Measurements from ENCODE around the gene PRELID1.

Gene PRELID1

GRCh38 chr5:177325868-177326381 is 22.3 kb downstream of the PRELID1 start:
- FAIRE-seq (no peak), DNase-seq (ENCODE audit: insufficient read length, low spot score) (no peak)
- TF ChIP-seq, protein P1, sequence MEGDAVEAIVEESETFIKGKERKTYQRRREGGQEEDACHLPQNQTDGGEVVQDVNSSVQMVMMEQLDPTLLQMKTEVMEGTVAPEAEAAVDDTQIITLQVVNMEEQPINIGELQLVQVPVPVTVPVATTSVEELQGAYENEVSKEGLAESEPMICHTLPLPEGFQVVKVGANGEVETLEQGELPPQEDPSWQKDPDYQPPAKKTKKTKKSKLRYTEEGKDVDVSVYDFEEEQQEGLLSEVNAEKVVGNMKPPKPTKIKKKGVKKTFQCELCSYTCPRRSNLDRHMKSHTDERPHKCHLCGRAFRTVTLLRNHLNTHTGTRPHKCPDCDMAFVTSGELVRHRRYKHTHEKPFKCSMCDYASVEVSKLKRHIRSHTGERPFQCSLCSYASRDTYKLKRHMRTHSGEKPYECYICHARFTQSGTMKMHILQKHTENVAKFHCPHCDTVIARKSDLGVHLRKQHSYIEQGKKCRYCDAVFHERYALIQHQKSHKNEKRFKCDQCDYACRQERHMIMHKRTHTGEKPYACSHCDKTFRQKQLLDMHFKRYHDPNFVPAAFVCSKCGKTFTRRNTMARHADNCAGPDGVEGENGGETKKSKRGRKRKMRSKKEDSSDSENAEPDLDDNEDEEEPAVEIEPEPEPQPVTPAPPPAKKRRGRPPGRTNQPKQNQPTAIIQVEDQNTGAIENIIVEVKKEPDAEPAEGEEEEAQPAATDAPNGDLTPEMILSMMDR (IDR thresholded peaks at IDR 0.05; ENCODE audit: insufficient read depth, missing control alignments) = no peak

GRCh38 chr5:177327539-177328522 is 24.2 kb downstream of the PRELID1 start:
- TF ChIP-seq, protein P1 (IDR thresholded peaks at IDR 0.05; ENCODE audit: insufficient read depth, missing control alignments) = no peak
- DNase-seq (ENCODE audit: insufficient read length, low spot score) = no peak
- no peak for FAIRE-seq

DNA sequence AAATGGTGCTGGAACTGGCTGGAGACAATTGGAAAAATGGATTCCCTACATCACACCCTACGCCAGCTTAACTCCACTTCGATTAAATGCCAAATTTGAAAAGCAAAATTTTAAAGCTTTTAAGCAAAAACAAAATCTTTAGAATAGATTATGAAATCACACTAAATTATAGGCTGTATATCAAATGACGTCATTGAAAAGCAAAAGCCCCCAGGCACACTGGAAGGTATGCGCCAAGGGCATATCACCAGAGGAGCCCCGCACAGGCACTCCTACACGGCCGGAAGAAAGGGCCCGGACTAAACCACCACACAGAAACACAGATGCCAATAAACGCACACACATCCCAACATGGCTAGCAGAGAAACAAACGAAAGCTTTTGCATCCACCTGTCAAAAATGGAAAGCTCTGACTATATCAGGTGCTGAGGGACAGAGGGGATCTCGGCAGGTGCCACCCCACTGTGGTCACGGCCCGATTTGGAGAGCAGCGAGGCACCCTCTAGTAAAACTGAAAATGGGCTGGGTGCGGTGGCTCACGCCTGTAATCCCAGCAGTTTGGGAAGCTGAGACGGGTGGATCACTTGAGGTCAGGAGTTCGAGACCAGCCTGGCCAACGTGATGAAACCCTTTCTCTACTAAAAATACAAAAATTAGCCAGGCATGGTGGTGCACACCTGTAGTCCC is 25.1 kb downstream of the PRELID1 start:
- no peak for DNase-seq (ENCODE audit: insufficient read length, low spot score)
- no peak for FAIRE-seq
- TF ChIP-seq, protein P1 (IDR thresholded peaks at IDR 0.05; ENCODE audit: insufficient read depth, missing control alignments) = no peak

DNA sequence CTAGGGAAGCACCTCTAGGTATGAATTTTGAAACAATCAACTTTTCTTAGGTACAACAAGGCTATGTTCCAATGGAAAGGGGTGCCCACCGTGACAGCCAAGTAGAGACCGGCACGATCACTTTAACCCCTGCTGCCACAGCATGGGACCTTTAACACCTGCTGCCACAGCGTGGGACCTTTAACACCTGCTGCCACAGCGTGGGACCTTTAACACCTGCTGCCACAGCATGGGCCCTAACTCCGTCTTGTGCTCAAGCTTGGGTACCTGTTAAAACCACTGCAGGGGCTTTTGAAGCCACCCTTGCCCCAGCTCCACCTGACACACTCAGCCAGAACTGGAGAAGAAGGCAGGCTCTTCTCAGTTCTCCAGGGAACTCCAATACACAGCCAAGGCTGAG is 26.3 kb downstream of the PRELID1 start:
- FAIRE-seq = no peak
- TF ChIP-seq, protein P1 (IDR thresholded peaks at IDR 0.05; ENCODE audit: insufficient read depth, missing control alignments) = no peak
- no peak for DNase-seq (ENCODE audit: insufficient read length, low spot score)

- FAIRE-seq (no peak), DNase-seq (ENCODE audit: insufficient read length, low spot score) (no peak)
- TF ChIP-seq, protein P1 (IDR thresholded peaks at IDR 0.05; ENCODE audit: insufficient read depth, missing control alignments) = no peak
Measured at GRCh38 chr5:177330991-177331842, 27.6 kb downstream of the PRELID1 start.

DNA sequence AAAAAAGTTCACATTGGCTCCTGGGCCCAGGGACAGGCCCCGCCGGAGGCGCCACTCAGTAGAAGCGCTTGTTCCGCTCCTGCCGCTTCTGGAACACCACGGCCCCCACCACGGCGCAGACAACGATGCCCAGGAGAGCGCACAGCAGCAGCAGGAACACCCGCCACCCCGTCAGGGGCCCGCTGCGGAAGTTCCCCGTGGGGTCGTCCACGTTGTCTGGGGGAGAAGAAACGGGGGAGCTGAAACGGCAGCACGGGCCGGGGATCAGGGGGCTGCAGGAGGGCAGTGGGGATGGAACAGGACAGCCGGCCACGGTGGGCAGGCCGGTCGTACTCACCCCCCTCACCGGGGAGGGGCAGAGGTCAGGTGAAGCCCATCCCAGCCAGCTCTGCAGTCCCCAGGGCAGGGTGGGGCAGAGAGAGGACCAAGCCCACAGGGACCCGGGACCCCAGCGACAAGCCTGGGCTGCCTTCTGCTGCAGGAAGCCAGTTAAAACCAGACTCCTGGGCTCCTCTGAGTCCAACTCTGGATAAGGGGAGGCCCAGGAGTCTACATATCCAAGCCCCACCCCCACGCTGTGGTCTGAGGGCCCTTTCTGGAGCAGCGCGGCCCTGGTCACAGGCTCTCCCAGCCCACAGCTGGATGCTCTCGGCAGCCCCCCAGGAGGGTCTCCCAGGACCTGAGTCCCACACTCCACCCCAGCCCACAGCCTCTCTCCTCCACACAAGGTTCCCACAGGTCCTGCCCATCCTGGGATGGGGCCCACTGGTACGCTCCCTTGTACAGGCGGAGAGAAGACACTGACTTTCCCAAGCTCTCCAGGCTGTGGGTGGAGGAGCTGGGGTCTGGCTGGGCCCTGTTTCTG is 28.7 kb downstream of the PRELID1 start:
- FAIRE-seq = no peak
- no peak for DNase-seq (ENCODE audit: insufficient read length, low spot score)
- TF ChIP-seq, protein P1 (IDR thresholded peaks at IDR 0.05; ENCODE audit: insufficient read depth, missing control alignments) = no peak
